HG02981 (cell line): ENCODE results near the gene CYSLTR1.
"Not testable (repeated sequence)": the region's sequence is repeated elsewhere in the genome, so short reads cannot be mapped to it uniquely, and the experiment has no call there.

ENCODE experiments used
- ATAC-seq: cut with Tn5 transposase; IDR thresholded peaks from one replicate; pipeline ENCODE4 v1.9.1; 2021; ENCODE audit warnings: mild to moderate bottlenecking, moderate library complexity; ENCODE audit not compliant: unreplicated experiment

Gene CYSLTR1

GRCh38 chrX:78226047-78226446, 101.4 kb downstream of the CYSLTR1 start:
- ATAC-seq: not testable (repeated sequence)
